Measurements from ENCODE around the gene ASXL1.

The ASXL1 gene

GRCh38 chr20:32468313-32468640, 110.1 kb downstream of the ASXL1 start:
- no peak for DNase-seq

DNA sequence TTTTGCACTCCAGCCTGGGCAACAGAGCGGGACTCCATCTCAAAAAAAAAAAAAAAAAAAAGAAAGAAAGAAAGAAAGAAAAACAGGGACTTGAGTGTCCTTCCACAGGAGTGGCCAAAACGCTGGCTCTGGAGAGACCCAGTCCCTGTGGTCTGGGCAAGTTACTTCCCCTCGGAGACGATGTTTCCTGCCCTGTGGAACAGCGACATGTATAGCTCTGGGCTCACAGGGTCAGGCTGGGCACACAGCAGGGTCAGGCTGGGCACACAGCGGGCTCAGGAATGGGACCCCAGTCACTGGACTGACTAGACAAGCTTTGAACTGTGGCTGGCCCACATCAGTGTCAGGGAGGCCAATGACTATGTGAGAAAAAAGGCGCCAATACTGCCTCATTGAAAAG, 110.7 kb downstream of the ASXL1 start:
- DNase-seq: no peak

DNA sequence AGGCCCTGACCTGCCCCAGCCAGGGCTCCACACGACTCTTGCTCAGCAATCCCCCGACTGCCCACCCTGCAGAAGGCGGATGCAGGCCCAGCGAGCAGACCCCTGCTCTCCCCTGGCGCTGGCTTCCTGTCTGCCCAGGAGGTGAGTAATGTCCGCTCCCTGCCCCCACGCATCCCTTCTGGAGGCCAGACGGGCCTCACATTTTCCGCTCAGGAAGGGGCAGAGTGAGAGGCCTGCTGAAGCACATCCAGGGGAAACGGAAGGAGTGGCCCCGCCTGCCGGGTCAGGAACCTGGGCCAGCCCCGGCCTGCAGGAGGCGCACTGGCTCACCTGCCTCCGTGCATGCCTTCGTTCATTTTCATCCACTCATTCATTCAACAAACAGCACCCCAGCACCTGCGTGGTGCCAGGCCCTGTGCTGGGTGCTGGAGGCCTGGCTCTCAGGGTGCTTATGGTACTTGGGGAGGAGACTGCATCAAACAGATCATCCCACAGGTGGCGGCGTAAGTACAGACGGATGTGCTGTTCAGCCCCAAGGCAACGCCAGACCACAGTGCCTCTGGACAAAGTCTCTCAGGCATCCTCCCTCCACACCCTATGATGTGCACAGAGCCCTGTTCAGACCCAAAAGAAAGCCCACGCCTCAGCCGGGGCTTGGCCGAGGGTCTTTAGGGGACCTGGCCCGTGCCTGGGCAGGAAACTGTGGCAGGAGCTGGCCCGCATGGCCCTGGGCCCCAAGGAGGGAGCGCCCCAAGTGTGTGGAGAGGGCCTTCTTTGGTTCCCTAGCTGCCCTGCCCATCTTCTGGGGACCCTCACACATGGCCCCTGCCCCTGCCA, 112.1 kb downstream of the ASXL1 start:
- no peak for DNase-seq

DNA sequence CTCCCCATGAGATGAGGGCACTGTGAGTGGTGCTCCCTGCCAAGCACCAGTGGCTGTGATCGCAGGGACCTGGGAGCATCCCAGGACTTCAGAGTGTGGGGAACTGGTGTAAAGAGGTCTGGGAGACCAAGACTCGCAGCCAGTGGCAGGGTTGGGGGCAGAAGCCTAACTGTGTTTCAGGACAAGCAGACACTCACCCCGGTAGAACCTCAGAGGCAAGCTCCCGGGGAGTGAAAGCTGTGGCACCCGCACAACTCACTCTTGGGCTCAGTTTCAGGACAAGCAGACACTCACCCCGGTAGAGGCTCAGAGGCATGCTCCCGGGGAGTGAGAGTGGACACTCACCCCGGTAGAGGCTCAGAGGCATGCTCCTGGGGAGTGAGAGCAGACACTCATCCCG, 112.8 kb downstream of the ASXL1 start:
- no peak for DNase-seq

DNA sequence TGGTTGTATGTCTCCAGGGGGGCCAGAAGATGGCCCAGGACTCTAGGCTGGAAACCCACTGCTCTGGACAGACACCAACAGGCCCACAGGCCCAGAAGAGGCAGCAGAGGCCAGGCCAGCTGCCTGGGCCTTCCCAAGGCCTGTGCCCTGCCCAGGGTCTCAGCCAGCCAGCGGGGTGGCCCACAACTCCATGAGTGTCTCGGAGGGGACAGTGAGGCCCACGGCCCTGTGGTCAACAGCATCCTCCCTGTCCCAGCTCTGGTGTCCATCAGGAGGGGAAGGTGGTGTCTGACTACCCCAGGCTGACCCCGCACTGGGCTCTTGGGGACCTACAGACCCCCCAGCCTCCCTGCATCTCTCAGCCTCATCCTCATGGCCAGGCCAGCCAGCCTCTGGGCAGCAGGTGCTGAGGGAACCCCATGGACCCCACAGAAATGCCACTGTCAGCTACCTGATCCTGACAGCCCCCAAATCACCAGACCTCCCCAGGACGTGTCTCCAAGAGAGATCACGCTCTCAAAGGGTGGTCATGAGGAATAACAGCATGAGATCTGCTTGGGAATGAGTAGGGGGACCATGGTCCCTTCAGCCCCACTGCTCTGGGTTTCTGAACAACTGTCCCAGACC, 114.6 kb downstream of the ASXL1 start:
- no peak for DNase-seq

DNA sequence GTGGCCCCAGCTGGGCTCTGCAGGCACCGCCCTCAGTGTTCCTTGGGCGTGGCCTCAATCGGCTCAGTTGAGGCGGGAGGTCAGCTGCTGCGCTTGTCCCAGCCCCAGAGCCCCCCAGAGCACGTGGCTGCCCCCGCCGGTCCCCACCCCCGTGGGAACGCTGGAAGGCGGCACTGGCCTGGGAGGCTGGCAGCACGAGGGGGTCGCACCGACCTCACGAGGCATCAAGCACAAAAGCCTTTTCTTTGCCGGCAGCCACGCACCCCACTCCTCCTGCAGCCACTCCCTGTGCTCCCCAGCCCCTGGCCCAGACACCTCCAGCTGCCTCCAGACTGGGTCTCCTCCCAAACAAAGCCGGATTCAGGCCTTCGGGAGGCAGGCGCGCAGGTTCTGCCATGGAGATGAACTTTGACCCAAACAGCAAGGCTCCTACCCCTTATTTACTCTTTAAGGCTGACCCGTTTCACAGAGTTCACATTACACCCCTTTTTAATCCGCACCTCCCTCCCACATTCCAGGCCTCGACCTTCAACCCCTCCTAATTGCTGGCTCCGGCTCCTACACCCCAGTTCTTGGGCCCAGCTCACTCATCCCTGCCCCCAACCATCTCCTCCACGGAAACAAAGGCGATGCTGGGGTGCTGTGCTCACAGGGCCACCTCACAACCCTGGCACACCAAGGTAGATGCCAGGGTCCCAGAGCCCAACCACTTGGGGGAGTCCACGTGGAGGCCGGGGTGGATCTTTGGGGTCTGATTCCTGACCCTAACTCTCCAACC, 115.3 kb downstream of the ASXL1 start:
- DNase-seq: no peak

DNA sequence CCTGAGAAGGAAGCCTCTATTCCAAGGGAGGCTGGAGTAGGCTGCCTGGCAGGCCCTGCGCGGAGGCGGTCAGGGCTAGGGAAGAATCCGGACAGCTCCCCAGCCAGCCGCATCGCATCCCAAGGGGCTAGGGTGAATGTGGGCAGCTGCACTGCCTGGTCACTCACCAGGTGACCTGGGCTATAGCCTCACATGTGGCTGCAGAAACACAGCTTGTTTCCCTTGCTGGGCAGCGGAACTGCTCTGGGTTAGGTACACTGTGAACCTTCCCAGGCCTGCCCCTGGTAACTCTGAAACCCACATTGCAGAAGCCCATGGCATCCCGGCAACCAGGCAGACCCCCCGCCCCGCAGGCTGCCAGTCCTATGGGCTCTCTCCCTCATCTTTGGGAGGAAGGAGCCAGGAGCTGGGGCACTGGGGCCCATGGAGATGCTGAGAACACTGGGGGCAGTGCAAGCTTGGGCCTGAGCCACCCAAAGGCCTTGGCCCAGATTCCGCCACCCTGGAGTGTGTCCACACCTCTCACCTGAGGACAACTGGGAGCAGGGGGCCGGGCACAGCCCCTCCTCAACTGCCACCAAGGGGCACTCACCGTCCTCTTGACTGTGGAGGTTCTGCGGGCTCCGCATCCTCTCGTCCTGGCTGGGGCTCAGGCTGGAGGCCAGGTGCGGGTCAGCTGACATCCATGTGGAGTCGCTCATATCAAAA, 116.0 kb downstream of the ASXL1 start:
- DNase-seq: no peak

- DNase-seq: no peak
Observed at GRCh38 chr20:32474717-32474966, 116.5 kb downstream of the ASXL1 start.

DNA sequence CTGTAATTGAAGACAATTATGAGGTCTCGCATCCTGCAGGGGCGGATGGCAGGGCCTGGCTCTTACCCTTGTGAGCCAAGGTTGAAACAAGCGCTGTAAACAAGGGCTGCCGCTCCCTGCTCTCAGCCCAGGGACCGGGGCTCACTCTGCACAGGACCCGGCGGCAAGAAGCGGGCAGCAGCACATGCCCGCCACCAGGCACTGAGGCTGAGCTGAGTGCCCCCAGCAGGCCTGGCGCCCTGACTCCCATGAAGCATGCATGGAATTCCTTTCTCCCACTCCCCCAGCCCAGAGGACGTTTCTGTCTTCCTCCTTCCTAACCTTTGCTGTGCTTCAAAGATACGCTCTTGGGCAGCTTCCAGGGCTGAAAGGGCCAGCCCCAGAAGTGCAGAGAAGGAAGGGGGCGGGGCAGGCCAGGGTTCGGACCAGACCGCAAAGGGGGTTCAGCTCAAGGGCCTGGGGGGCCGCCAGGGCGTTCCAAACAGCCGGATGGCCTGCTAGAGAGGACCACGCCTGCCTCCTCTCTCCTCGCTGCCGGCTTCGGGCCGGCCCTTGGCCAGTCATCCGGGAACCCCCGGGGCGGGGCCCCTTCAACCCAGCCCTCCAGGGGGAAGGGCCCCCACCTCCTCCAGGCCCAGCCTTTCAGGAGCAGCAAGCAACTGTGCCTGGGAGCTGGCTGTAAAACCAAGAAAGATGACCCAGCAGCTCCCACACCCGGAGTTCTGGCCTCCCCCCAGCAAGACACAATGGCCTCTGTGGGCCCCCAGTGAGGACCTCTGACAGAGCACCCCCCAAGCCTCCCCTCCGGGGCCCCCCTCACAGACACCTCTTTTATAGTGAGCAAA, 117.1 kb downstream of the ASXL1 start:
- peak; percentile 69 for DNase-seq

GRCh38 chr20:32476684-32477593, 118.8 kb downstream of the ASXL1 start:
- DNase-seq: no peak

- no peak for DNase-seq
Observed at GRCh38 chr20:32477594-32478512, 119.7 kb downstream of the ASXL1 start.

- no peak for DNase-seq
Observed at GRCh38 chr20:32478576-32478975, 120.4 kb downstream of the ASXL1 start.

DNA sequence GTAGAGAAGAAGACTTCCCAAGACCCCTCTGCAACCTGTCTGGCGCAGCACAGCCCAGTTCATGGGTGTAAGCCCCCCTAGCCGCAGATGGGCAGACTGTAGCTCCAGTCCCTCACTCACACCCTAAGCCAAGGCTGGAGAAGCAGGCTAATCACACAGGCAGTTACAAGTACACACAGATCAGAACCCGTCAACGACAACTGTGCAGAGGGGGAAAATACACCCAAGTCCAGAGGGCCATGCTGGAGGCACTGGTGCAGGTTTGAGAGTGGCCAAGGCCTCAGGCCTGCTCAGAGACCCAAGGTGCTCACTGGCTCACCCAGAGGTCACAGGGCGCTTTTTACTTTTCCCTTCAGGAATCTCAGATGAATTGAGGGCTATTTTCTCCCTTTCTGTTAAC, 120.9 kb downstream of the ASXL1 start:
- no peak for DNase-seq

DNA sequence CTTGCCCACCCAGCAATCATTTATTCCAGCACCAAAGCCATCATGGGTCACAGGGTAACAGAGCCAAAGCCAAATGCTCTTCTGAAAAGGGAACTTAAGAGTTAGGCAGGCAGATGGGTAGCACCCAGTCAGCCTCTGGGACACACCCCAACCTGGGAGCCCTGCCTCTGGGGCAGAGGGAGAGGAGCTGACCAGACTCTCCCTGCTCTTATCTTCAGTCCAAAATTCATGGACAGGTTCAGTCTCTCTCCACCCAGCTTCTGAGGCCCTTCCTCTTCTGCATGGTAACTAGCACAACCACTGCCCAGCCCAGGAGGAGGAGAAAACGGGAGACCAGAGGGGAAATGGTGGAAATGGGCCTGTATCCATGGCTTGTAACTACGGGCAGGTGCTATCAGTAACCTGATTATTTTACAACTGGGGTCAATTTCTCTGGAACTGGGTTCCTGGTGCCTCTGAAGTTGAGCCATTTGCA, 121.6 kb downstream of the ASXL1 start:
- DNase-seq: no peak

- DNase-seq: no peak
Observed at GRCh38 chr20:32480371-32481241, 122.5 kb downstream of the ASXL1 start.

DNA sequence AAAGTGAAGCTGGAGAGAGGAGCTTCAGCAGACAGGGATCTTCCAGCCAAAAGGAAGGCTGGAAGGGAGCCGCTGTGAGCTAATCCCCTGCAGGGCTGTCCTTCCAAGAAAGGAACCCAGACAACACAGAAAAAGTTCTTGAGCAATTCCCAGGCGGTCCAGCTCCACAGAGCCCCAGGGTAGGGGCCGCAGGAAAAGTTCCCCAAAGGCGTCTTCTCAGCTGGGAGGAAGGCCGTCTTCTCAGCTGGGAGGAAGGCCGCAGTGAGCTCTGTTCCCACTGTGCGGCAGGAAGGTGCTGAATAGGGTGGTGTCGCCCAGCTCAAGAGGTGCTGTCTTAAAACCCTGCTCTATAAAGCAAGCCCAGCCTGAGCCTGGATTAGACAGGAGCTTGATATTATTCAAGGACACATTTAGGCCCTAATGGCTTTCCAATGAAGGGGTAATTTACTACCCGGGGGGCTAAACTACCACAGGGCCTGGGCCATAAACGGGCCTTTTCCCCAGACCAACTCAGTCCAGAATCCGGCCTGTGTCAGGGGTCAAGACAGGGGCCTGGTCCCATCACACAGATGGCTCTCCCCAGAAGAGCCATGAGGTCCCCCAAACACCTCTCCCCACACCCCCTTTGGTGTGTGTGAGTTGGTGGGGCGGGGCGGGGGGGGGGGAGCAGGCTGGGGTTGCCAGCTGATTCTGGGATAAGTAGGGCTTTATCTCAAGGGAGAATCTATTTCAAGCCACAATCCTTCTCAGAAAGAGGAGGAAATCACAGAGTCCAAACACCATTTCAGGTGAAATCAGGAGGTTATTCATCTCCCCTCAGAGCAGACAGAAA, 123.4 kb downstream of the ASXL1 start:
- DNase-seq: no peak

DNA sequence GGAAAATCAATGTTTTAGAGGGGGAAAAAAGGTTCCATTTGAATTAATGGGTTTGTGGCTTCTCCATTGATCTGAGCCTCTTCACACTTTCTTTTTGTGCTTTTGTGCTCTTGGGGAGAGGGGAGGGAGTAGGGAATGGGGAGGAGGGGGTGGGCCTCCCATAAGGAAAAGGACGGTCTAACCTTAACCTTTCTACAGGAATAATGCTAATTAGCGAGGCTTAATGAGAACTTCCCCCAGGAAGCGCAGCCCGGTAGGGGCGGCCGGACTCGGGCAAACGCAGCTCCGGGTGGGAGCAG, 124.0 kb downstream of the ASXL1 start:
- DNase-seq: no peak

DNA sequence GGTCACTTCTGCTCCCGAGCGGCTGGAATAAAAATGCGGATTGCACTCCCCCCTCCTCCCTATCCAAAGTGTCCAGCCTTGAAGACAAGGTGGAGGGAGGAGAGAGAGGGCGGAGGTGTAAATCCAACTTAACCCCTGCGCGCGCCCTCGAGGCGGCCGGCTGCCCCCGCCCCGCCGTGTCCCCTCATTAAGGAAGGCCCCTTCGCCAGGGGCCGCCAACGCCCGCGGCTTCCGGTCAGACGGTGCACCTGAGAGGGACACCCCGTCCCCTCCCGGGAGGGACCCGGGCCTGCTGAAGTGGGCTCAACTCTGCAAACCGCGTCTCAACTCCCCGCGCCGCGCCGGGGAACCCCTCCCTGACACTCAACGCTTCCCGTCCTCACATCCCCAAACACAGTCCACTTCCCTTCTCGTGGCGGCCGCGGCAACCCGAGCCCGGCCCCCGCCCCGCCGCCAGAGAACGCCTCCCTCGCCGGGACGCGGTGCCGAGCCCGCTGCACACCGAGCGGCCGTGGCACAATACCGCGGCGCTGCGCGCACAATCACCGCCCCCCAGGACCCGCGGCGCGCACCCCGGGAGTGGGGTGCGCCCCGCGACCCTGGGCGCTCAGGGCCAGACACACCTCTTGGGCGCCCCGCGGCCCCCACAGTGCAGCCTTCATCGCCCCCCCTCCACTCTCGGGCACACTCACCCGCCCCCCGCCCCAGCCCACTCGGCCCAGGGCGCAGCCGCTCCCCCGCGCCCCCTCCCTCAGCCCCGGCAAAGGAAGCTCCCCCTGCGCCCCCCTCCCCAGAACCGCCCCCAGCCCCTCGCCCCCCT, 124.5 kb downstream of the ASXL1 start:
- DNase-seq: no peak
